ENCODE measurements around the gene USP46. TPM values are rescaled to one million over a fixed set of nuclear protein-coding genes. Genes with fewer than 3 reads are reported as not detected.

Gene USP46
- total RNA-seq, 4 donors from 2014 or later = 7.4 to 19.8 (median 9.4) TPM

- no peaks in the 10 kb centered on the region for H3K4me1 ChIP-seq
- no peak overlapping the region for H3K4me3 ChIP-seq
- no peaks in the 10 kb centered on the region for H3K36me3 ChIP-seq
- H3K27ac ChIP-seq = no peak overlapping the region
- no peaks in the 10 kb centered on the region for H3K27me3 ChIP-seq
- no peak for TF ChIP-seq CTCF (IDR thresholded peaks at IDR 0.05)
- no peak for TF ChIP-seq POLR2A (IDR thresholded peaks at IDR 0.05)
- DNase-seq = no peak
- H3K9me3 ChIP-seq = no peaks in the 10 kb centered on the region
These were observed 104.3 kb downstream of the USP46 start for GRCh38 chr4:52554612-52555355.

DNA sequence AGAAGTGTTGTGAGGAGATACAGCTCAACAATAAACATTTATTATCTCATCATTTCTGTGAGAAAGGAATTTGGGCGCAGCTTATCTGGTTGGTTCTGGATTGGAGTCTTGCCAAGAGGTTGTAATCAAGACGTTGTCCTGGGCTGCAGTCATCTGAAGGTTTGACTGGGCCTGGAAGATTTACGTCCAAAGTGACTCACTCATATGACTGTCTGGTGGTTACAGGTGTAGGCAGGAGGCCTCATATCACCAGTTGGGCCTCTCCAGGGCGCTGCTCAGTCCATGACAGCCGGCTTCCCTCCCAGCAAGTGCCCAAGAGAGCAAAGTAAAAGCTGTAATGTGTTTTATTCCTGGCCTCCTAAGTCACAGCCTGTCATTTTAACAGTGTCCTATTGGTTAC lies 106.3 kb downstream of the USP46 start:
- Histone ChIP-seq H3K36me3 (no peaks in the 10 kb centered on the region), H3K27me3 (no peaks in the 10 kb centered on the region), H3K9me3 (no peaks in the 10 kb centered on the region), H3K4me1 (no peaks in the 10 kb centered on the region), H3K4me3 (no peak overlapping the region), H3K27ac (no peak overlapping the region)
- no peak for DNase-seq
- TF ChIP-seq CTCF (IDR thresholded peaks at IDR 0.05) (no peak), POLR2A (IDR thresholded peaks at IDR 0.05) (no peak)

DNA sequence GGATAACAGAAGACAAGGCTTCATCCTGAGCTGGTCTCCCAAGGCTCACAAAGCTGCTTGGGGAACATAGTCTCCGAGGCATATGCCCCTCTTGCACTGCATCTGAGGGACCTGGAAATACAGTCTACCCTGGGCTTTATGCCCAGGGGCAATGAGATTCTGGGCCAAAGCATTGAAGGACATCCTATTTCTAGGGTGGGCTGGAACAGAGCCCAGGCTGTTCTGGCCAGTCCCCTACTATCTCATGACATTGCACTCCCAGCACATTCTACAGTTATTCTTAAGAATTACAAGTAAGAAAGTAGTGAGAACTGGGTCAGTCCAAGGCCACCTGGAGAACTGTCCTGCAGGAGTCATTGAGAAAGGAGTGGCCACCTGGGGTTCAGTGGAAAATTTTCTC lies 107.6 kb downstream of the USP46 start:
- no peaks in the 10 kb centered on the region for H3K27me3 ChIP-seq
- DNase-seq = no peak
- H3K4me1 ChIP-seq = no peaks in the 10 kb centered on the region
- H3K27ac ChIP-seq = no peak overlapping the region
- no peaks in the 10 kb centered on the region for H3K36me3 ChIP-seq
- no peaks in the 10 kb centered on the region for H3K9me3 ChIP-seq
- TF ChIP-seq CTCF (IDR thresholded peaks at IDR 0.05) (no peak), POLR2A (IDR thresholded peaks at IDR 0.05) (no peak)
- no peak overlapping the region for H3K4me3 ChIP-seq

DNA sequence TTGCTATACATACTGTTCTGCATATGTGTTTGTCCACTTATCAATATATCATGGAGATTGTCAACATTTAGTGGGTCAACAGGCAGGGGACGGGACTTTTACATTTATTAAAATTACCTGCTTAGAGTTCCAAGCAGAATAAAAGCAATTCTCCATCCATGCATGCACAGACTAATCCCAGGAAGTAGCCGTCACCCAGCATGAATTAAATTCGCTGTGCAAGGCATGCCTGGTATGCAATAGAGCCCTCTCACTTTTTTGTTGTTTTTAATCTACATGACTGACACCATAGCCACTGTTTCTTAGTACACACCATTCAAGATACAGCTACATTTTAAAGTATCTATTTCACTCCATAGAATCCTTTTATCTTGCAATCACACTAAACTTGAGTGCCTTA lies 108.9 kb downstream of the USP46 start:
- H3K9me3 ChIP-seq = no peaks in the 10 kb centered on the region
- no peaks in the 10 kb centered on the region for H3K27me3 ChIP-seq
- H3K4me1 ChIP-seq = no peaks in the 10 kb centered on the region
- H3K27ac ChIP-seq = no peak overlapping the region
- TF ChIP-seq CTCF (IDR thresholded peaks at IDR 0.05) = no peak
- no peak for TF ChIP-seq POLR2A (IDR thresholded peaks at IDR 0.05)
- DNase-seq = no peak
- no peak overlapping the region for H3K4me3 ChIP-seq
- no peaks in the 10 kb centered on the region for H3K36me3 ChIP-seq

GRCh38 chr4:52548818-52549570 lies 110.1 kb downstream of the USP46 start:
- Histone ChIP-seq H3K9me3 (no peaks in the 10 kb centered on the region), H3K4me1 (no peaks in the 10 kb centered on the region), H3K36me3 (no peaks in the 10 kb centered on the region), H3K27ac (no peak overlapping the region), H3K4me3 (no peak overlapping the region), H3K27me3 (no peaks in the 10 kb centered on the region)
- TF ChIP-seq POLR2A (IDR thresholded peaks at IDR 0.05) (no peak), CTCF (IDR thresholded peaks at IDR 0.05) (no peak)
- no peak for DNase-seq

Data from Peyer's patch (tissue), 4 donors.